DMS153 treated with DMSO at 0.1 percent for 48 hours (cell line): ENCODE data around the gene CBFA2T2.
"Not testable (repeated sequence)": the region's sequence is repeated elsewhere in the genome, so short reads cannot be mapped to it uniquely, and the experiment has no call there.

Experiments used
- DNase-seq: peaks from one replicate; lab custom pipeline; 2025; ENCODE audit not compliant: unreplicated experiment; lab: John Stamatoyannopoulos, UW

CBFA2T2 gene

GRCh38 chr20:33693741-33694638 is 204.1 kb downstream of the CBFA2T2 start:
- no peak for DNase-seq

DNA sequence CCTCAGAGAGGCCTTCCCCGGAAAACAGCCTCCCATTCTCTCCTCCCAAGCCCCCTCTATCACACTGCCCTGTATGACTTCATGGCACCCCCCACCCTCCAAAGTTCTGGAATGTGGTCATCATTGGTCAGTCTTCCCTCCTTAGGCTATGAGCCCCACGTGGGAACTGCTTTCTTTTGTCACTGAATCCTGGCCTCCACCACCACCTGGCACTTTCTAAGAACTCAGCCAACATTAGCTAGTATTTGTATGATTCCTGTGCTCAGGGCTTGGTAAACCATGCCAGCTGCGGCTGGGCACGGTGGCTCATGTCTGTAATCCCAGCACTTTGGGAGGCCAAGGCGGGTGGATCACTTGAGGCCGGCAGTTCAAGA is 204.7 kb downstream of the CBFA2T2 start:
- DNase-seq = no peak

- DNase-seq = no peak
Observed at GRCh38 chr20:33696448-33696847, 206.6 kb downstream of the CBFA2T2 start.

GRCh38 chr20:33697129-33697528 is 207.2 kb downstream of the CBFA2T2 start:
- no peak for DNase-seq

GRCh38 chr20:33698966-33699365 is 209.1 kb downstream of the CBFA2T2 start:
- not testable (repeated sequence) for DNase-seq
